ENCODE data around the gene CHRM2. TPM values are rescaled to one million over a fixed set of nuclear protein-coding genes. Genes with fewer than 3 reads are reported as not detected.

The CHRM2 gene
- total and polyA plus RNA-seq, 9 of the 15 experiments (the other 6 are each of a cell fraction or from before 2014, with no cell fraction given), result not detected

DNA sequence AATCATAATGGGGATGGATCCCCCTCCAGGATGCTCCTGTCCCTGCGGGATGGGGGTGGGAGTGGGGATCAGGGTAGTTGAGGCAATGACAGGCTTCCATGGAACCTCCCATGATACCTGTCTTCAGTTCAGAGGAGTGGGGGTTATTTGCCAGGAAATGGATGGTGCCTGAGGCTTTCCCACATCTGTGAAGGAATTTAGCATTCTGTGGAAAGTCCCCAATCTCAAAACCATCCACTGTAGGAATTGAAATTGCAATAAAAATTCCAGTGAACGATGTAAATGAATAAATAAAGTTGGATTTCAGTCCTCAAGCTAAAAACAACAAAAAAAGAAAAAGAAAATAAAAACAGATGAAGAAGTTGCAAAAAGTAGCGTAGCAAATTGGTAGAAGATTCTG is 81.9 kb downstream of the CHRM2 start (continued):
- TF ChIP-seq, protein P1, sequence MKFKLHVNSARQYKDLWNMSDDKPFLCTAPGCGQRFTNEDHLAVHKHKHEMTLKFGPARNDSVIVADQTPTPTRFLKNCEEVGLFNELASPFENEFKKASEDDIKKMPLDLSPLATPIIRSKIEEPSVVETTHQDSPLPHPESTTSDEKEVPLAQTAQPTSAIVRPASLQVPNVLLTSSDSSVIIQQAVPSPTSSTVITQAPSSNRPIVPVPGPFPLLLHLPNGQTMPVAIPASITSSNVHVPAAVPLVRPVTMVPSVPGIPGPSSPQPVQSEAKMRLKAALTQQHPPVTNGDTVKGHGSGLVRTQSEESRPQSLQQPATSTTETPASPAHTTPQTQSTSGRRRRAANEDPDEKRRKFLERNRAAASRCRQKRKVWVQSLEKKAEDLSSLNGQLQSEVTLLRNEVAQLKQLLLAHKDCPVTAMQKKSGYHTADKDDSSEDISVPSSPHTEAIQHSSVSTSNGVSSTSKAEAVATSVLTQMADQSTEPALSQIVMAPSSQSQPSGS (CRISPR knock-in tag; IDR thresholded peaks at IDR 0.05), result no peak
- TF ChIP-seq NCOA1 (IDR thresholded peaks at IDR 0.05; ENCODE audit: low read depth) (no peak), NONO (IDR thresholded peaks at IDR 0.05; ENCODE audit: low read depth in 2 of 2, low read length in 1 of 2) (no peak), PCBP1 (IDR thresholded peaks at IDR 0.05; ENCODE audit: low read depth, low read length, poor library complexity, severe bottlenecking) (no peak)
- TF ChIP-seq, protein P2, sequence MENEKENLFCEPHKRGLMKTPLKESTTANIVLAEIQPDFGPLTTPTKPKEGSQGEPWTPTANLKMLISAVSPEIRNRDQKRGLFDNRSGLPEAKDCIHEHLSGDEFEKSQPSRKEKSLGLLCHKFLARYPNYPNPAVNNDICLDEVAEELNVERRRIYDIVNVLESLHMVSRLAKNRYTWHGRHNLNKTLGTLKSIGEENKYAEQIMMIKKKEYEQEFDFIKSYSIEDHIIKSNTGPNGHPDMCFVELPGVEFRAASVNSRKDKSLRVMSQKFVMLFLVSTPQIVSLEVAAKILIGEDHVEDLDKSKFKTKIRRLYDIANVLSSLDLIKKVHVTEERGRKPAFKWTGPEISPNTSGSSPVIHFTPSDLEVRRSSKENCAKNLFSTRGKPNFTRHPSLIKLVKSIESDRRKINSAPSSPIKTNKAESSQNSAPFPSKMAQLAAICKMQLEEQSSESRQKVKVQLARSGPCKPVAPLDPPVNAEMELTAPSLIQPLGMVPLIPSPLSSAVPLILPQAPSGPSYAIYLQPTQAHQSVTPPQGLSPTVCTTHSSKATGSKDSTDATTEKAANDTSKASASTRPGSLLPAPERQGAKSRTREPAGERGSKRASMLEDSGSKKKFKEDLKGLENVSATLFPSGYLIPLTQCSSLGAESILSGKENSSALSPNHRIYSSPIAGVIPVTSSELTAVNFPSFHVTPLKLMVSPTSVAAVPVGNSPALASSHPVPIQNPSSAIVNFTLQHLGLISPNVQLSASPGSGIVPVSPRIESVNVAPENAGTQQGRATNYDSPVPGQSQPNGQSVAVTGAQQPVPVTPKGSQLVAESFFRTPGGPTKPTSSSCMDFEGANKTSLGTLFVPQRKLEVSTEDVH (IDR thresholded peaks at IDR 0.05; ENCODE audit: low read depth, partially characterized antibody), result no peak

DNA sequence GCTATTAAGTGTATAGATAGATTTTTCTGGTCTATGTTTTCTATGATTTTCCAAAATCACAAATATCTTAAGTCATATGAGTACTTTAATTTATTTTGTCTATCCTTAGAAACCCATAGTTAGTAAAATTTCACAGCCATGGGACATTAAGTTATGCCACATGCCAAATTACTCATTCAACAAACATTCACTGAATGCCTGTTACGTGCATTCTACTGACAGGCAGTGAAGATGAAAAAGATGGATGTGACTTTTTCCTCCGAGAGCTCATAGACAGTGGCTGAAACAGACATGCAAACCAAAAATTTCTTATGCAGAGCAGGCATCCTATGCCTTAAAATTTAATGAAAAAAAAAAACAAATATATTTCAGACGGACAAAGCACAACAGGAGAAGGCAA is 84.9 kb downstream of the CHRM2 start:
- Histone ChIP-seq H3K9me1 (ENCODE audit: control insufficient read depth, insufficient read depth, low read length) (no peaks in the 10 kb centered on the region), H2AFZ (ENCODE audit: low read depth, low read length) (no peak overlapping the region), H3K27ac (ENCODE audit: extremely low read depth, low read depth, low read length) (no peak overlapping the region), H3K79me2 (ENCODE audit: control insufficient read depth, insufficient read depth, low read length) (no peaks in the 10 kb centered on the region), H3K36me3 (ENCODE audit: control insufficient read depth, insufficient read depth, low read length) (no peaks in the 10 kb centered on the region), H3K9me3 (replicated peaks; ENCODE audit: control insufficient read depth, insufficient read depth, low read depth, low read length) (peaks cover 5% of the 10 kb centered on the region; the same call in 1 of the 2 replicates), H3K4me1 (replicated peaks in 1 of 2; ENCODE audit: control insufficient read depth in 2 of 2, insufficient read depth in 2 of 2, low read length in 2 of 2) (no peaks in the 10 kb centered on the region), H3K9ac (ENCODE audit: insufficient read depth in 1 of 2, low read depth in 2 of 2, low read length in 2 of 2) (no peak overlapping the region), H3K27me3 (ENCODE audit: control insufficient read depth in 2 of 2, insufficient read depth in 2 of 2, low read length in 2 of 2) (no peaks in the 10 kb centered on the region), H3K4me3 (no peak overlapping the region), H4K20me1 (replicated peaks; ENCODE audit: control insufficient read depth, insufficient read depth, low read length) (no peaks in the 10 kb centered on the region), H3K4me2 (ENCODE audit: insufficient read depth, low read length) (no peak overlapping the region)
- intact Hi-C loops (cut with micrococcal nuclease), result no loop called here
- no peak for ATAC-seq
- no peak for FAIRE-seq
- 2% methylated on average over 3 of the region's 3 CpGs for WGBS (ENCODE audit: insufficient coverage, low coverage, missing lambda C conversion rate)
- ChIA-PET POLR2A (no interaction called here), CTCF (ENCODE audit: low intra/inter-chr PET ratio) (no interaction called here)
- BruUV-seq (replicated peaks), result no TSS peak
- no peak for DNase-seq (ENCODE audit: extremely low read depth in 1 of 4, low spot score in 3 of 4)
- in situ Hi-C loops (cut with MboI), result no loop called here
- TF ChIP-seq, protein P3, sequence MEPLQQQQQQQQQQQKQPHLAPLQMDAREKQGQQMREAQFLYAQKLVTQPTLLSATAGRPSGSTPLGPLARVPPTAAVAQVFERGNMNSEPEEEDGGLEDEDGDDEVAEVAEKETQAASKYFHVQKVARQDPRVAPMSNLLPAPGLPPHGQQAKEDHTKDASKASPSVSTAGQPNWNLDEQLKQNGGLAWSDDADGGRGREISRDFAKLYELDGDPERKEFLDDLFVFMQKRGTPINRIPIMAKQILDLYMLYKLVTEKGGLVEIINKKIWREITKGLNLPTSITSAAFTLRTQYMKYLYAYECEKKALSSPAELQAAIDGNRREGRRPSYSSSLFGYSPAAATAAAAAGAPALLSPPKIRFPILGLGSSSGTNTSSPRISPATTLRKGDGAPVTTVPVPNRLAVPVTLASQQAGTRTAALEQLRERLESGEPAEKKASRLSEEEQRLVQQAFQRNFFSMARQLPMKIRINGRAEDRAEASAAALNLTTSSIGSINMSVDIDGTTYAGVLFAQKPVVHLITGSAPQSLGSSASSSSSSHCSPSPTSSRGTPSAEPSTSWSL (CRISPR knock-in tag; IDR thresholded peaks at IDR 0.05; ENCODE audit: borderline replicate concordance), result no peak
- TF ChIP-seq MYBL2 (IDR thresholded peaks at IDR 0.05; ENCODE audit: low read depth) (no peak), MYBL2 (CRISPR knock-in tag; IDR thresholded peaks at IDR 0.05; ENCODE audit: borderline replicate concordance) (no peak), KLF1 (tag; IDR thresholded peaks at IDR 0.05) (no peak), NBN (IDR thresholded peaks at IDR 0.05; ENCODE audit: low read depth) (no peak), HDAC2 (IDR thresholded peaks at IDR 0.05) (no peak), CBX5 (IDR thresholded peaks at IDR 0.05; ENCODE audit: borderline replicate concordance, low read depth) (no peak)

Measured in K562 (cell line).